Measurements from ENCODE around the gene L3MBTL2. TPM values are rescaled to one million over a fixed set of nuclear protein-coding genes. Genes with fewer than 3 reads are reported as not detected.

Gene L3MBTL2
- total RNA-seq, 1 donor from 2014 or later = 20.9 TPM

GRCh38 chr22:41229730-41230400 lies 24.8 kb downstream of the L3MBTL2 start:
- H3K4me3 Mint-ChIP-seq (ENCODE audit: unreplicated experiment) = no peak overlapping the region
- H3K27me3 Mint-ChIP-seq (ENCODE audit: unreplicated experiment) = peaks cover 1% of the 10 kb centered on the region
- H3K4me1 Mint-ChIP-seq (ENCODE audit: low read depth, unreplicated experiment) = no peaks in the 10 kb centered on the region
- no peak overlapping the region for H3K27ac Mint-ChIP-seq (ENCODE audit: unreplicated experiment)
- TF ChIP-seq CTCF (IDR thresholded peaks at IDR 0.05; ENCODE audit: partially characterized antibody, unreplicated experiment) = no peak
- no peak for DNase-seq
- H3K36me3 Mint-ChIP-seq (ENCODE audit: unreplicated experiment) = no peaks in the 10 kb centered on the region
- peaks cover 6% of the 10 kb centered on the region for H3K9me3 Mint-ChIP-seq (ENCODE audit: unreplicated experiment)

GRCh38 chr22:41230401-41230785 lies 25.3 kb downstream of the L3MBTL2 start:
- no peak overlapping the region for H3K4me3 Mint-ChIP-seq (ENCODE audit: unreplicated experiment)
- no peak overlapping the region for H3K27ac Mint-ChIP-seq (ENCODE audit: unreplicated experiment)
- no peak for DNase-seq
- peaks cover 6% of the 10 kb centered on the region for H3K9me3 Mint-ChIP-seq (ENCODE audit: unreplicated experiment)
- no peak for TF ChIP-seq CTCF (IDR thresholded peaks at IDR 0.05; ENCODE audit: partially characterized antibody, unreplicated experiment)
- H3K4me1 Mint-ChIP-seq (ENCODE audit: low read depth, unreplicated experiment) = no peaks in the 10 kb centered on the region
- no peaks in the 10 kb centered on the region for H3K36me3 Mint-ChIP-seq (ENCODE audit: unreplicated experiment)
- peaks cover 1% of the 10 kb centered on the region for H3K27me3 Mint-ChIP-seq (ENCODE audit: unreplicated experiment)

GRCh38 chr22:41231369-41231768 lies 26.3 kb downstream of the L3MBTL2 start:
- Mint-ChIP-seq H3K9me3 (ENCODE audit: unreplicated experiment) (peaks cover 6% of the 10 kb centered on the region), H3K27ac (ENCODE audit: unreplicated experiment) (no peak overlapping the region), H3K4me1 (ENCODE audit: low read depth, unreplicated experiment) (no peaks in the 10 kb centered on the region), H3K4me3 (ENCODE audit: unreplicated experiment) (no peak overlapping the region), H3K36me3 (ENCODE audit: unreplicated experiment) (no peaks in the 10 kb centered on the region), H3K27me3 (ENCODE audit: unreplicated experiment) (peaks cover 1% of the 10 kb centered on the region)
- DNase-seq = no peak
- no peak for TF ChIP-seq CTCF (IDR thresholded peaks at IDR 0.05; ENCODE audit: partially characterized antibody, unreplicated experiment)

- Mint-ChIP-seq H3K4me1 (ENCODE audit: low read depth, unreplicated experiment) (no peaks in the 10 kb centered on the region), H3K27ac (ENCODE audit: unreplicated experiment) (no peak overlapping the region), H3K4me3 (ENCODE audit: unreplicated experiment) (no peak overlapping the region), H3K36me3 (ENCODE audit: unreplicated experiment) (no peaks in the 10 kb centered on the region), H3K9me3 (ENCODE audit: unreplicated experiment) (peaks cover 5% of the 10 kb centered on the region), H3K27me3 (ENCODE audit: unreplicated experiment) (peaks cover 5% of the 10 kb centered on the region)
- no peak for DNase-seq
- TF ChIP-seq CTCF (IDR thresholded peaks at IDR 0.05; ENCODE audit: partially characterized antibody, unreplicated experiment) = no peak
Measured at GRCh38 chr22:41234815-41235695, 29.9 kb downstream of the L3MBTL2 start.
